Measurements from ENCODE around the gene PSMA1.

DNA sequence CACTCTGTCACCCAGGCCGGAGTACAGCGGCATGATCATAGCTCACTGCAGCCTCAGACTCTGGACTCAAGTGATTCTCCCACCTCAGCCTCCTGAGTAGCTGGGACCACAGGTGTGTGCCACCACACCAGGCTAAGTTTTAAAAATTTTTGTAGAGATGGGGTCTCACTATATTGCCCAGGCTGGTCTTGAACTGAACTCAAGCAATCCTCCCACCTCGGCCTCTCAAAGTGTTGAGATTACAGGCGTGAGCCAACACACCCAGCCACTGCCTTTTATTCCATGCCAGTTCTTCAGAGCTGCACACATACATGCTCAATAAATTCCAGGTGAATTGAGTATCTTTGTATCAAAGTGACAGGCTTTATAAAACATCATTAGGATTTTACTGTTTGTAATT lies 18.1 kb downstream of the PSMA1 start:
- TF ChIP-seq ZNF274 (IDR thresholded peaks at IDR 0.05; ENCODE audit: low read depth, low read length) (no peak), SUZ12 (IDR thresholded peaks at IDR 0.05; ENCODE audit: extremely low read depth, insufficient read depth, insufficient read length) (no peak)
